Osteocyte (in vitro differentiated cells): Measurements from ENCODE around the gene ASS1. TPM values are rescaled to one million over a fixed set of nuclear protein-coding genes. Genes with fewer than 3 reads are reported as not detected.

ENCODE experiments used
- DNase-seq: peaks from one replicate; pipeline ENCODE4 v3.0.0; 2021; ENCODE audit warnings: mixed read lengths; ENCODE audit not compliant: unreplicated experiment; ENCODE audit errors: extremely low spot score
- H3K27ac Mint-ChIP-seq: one replicate; pipeline ENCODE4 v1.8.0; 2021; ENCODE audit warnings: mild to moderate bottlenecking, mixed read lengths; ENCODE audit not compliant: unreplicated experiment
- H3K27me3 Mint-ChIP-seq: one replicate; pipeline ENCODE4 v1.8.0; 2021; ENCODE audit warnings: mixed read lengths; ENCODE audit not compliant: unreplicated experiment
- H3K36me3 Mint-ChIP-seq: one replicate; pipeline ENCODE4 v1.8.0; 2021; ENCODE audit warnings: mixed read lengths; ENCODE audit not compliant: unreplicated experiment
- H3K4me1 Mint-ChIP-seq: one replicate; pipeline ENCODE4 v1.8.0; 2021; ENCODE audit warnings: mixed read lengths; ENCODE audit not compliant: unreplicated experiment
- H3K4me3 Mint-ChIP-seq: one replicate; pipeline ENCODE4 v1.8.0; 2021; ENCODE audit warnings: mild to moderate bottlenecking, moderate library complexity, mixed read lengths; ENCODE audit not compliant: unreplicated experiment
- H3K9me3 Mint-ChIP-seq: one replicate; pipeline ENCODE4 v1.8.0; 2021; ENCODE audit warnings: mixed read lengths; ENCODE audit not compliant: unreplicated experiment
- total RNA-seq: library from RNA; stranded (reverse); gene quantifications from 2 replicates; pipeline ENCODE4 v1.2.1, GENCODE V29; 2021
- TF ChIP-seq, protein P1 (sequence below): fragments of 200-600 bp; sonication (generic); IDR thresholded peaks from 2 replicates; pipeline ENCODE4 v1.5.0; 2021; ENCODE audit warnings: antibody characterized with exemption, mild to moderate bottlenecking, moderate library complexity

The ASS1 gene
- total RNA-seq, 1 donor from 2014 or later: 219 TPM

DNA sequence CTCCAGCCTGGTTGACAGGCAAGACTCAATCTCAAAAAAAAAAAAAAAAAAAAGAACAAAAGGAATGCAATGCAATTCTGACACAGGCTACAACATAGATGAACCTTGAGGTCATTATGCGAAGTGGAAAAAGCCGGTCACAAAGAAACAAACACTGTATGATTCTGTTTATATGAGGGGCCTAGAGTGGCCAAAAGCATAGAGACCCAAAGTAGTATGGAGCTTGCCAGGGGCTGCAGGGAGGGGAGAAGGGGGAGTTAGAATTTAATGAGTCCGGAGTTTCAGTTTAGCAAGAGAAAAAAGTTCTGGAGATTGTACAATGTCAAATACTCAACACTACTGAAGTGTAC, 33.2 kb upstream of the ASS1 start:
- H3K36me3 Mint-ChIP-seq: no peaks in the 10 kb centered on the region
- peaks cover 1% of the 10 kb centered on the region for H3K4me1 Mint-ChIP-seq
- H3K4me3 Mint-ChIP-seq: no peak overlapping the region
- peaks cover 40% of the 10 kb centered on the region for H3K27me3 Mint-ChIP-seq
- no peaks in the 10 kb centered on the region for H3K9me3 Mint-ChIP-seq
- no peak for DNase-seq
- TF ChIP-seq, protein P1, sequence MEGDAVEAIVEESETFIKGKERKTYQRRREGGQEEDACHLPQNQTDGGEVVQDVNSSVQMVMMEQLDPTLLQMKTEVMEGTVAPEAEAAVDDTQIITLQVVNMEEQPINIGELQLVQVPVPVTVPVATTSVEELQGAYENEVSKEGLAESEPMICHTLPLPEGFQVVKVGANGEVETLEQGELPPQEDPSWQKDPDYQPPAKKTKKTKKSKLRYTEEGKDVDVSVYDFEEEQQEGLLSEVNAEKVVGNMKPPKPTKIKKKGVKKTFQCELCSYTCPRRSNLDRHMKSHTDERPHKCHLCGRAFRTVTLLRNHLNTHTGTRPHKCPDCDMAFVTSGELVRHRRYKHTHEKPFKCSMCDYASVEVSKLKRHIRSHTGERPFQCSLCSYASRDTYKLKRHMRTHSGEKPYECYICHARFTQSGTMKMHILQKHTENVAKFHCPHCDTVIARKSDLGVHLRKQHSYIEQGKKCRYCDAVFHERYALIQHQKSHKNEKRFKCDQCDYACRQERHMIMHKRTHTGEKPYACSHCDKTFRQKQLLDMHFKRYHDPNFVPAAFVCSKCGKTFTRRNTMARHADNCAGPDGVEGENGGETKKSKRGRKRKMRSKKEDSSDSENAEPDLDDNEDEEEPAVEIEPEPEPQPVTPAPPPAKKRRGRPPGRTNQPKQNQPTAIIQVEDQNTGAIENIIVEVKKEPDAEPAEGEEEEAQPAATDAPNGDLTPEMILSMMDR: no peak
- H3K27ac Mint-ChIP-seq: no peak overlapping the region

GRCh38 chr9:130414081-130414731, 30.6 kb upstream of the ASS1 start:
- Mint-ChIP-seq H3K4me3 (no peak overlapping the region), H3K27ac (no peak overlapping the region), H3K4me1 (peaks cover 1% of the 10 kb centered on the region), H3K27me3 (peaks cover 57% of the 10 kb centered on the region), H3K9me3 (no peaks in the 10 kb centered on the region), H3K36me3 (no peaks in the 10 kb centered on the region)
- TF ChIP-seq, protein P1: no peak
- DNase-seq: no peak

DNA sequence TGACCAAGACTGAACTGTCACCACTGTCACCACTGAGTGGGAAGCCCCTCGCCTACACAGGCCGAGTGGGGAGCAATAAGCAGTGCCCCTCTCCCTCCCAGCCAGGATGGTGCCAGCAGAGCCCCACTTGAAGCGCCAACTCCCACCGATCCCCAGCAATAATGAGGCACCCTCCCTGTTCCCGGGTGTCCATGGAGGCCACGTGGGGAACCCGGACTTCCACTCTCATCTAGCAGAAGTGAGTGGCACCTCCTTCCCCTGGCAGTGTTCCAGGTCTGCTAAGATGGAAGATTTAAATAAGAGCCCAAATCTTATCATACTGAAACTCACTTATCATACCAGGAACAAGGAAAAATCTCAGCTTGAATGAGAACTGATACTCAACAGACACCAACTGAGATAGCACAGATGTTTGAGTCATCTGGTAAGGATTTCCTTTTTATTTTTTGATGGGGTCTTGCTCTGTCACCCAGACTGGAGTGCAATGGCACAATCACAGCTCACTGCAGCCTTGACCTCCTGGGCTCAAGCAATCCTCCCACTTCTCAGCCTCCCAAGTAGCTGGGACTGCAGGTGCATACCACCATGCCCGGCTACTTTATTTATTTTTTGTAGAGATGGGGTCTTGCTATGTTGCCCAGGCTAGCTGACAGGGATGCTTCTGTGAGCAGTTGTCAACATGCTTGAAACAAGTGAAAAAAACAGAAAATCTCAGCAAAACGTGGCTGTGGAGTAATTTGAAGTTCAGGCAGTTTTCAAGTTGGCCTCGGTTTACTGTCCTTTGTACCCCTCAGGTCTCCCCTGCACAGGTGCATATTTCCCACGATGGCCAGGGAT, 29.6 kb upstream of the ASS1 start:
- TF ChIP-seq, protein P1: no peak
- Mint-ChIP-seq H3K36me3 (peaks cover 3% of the 10 kb centered on the region), H3K27ac (no peak overlapping the region), H3K27me3 (peaks cover 58% of the 10 kb centered on the region), H3K9me3 (no peaks in the 10 kb centered on the region), H3K4me3 (no peak overlapping the region), H3K4me1 (peaks cover 1% of the 10 kb centered on the region)
- no peak for DNase-seq

- TF ChIP-seq, protein P1: no peak
- H3K27me3 Mint-ChIP-seq: peaks cover 43% of the 10 kb centered on the region
- peaks cover 14% of the 10 kb centered on the region for H3K4me1 Mint-ChIP-seq
- DNase-seq: no peak
- no peak overlapping the region for H3K27ac Mint-ChIP-seq
- H3K9me3 Mint-ChIP-seq: no peaks in the 10 kb centered on the region
- peaks cover 3% of the 10 kb centered on the region for H3K36me3 Mint-ChIP-seq
- no peak overlapping the region for H3K4me3 Mint-ChIP-seq
These were observed 27.2 kb upstream of the ASS1 start for GRCh38 chr9:130417602-130418001.

DNA sequence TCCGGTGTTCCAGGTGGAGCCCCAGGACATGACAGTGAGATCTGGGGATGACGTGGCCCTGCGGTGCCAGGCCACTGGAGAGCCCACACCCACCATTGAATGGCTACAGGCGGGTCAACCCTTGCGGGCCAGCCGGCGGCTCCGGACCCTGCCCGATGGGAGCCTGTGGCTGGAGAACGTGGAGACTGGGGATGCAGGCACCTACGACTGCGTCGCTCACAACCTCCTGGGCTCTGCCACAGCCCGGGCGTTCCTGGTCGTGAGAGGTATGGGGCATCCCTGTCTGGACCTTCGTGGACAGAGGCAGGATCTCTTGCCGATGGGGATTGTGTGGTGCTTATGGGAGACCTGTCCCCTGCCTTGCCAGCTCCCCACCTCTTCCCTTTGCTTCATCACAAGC, 26.0 kb upstream of the ASS1 start:
- H3K4me1 Mint-ChIP-seq: peaks cover 19% of the 10 kb centered on the region
- no peak for DNase-seq
- H3K27me3 Mint-ChIP-seq: peaks cover 33% of the 10 kb centered on the region
- H3K9me3 Mint-ChIP-seq: no peaks in the 10 kb centered on the region
- H3K4me3 Mint-ChIP-seq: no peak overlapping the region
- H3K36me3 Mint-ChIP-seq: peaks cover 3% of the 10 kb centered on the region
- no peak overlapping the region for H3K27ac Mint-ChIP-seq
- TF ChIP-seq, protein P1: no peak
